Panc1 (cell line): ENCODE results near the gene ZFYVE21. TPM values are rescaled to one million over a fixed set of nuclear protein-coding genes. Genes with fewer than 3 reads are reported as not detected.

Source experiments
- ATAC-seq: fragments of 200-7000 bp; cut with Tn5 transposase; 2 replicates; pipeline ENCODE4 v1.9.1; 2020; ENCODE audit warnings: mild to moderate bottlenecking, moderate library complexity
- BruUV-seq: library from RNA; stranded (reverse); fragments of 400-500 nt; replicated peaks from 2 replicates; lab custom pipeline; 2021; lab: Mats Ljungman, UMichigan
- CTCF ChIA-PET: fragments of 300-600 bp; sonication (Branson Sonifier 250); formaldehyde crosslinking; loops from one replicate; lab custom pipeline; 2022; ENCODE audit warnings: antibody characterized with exemption; lab: Charles Lee
- POLR2A ChIA-PET: fragments of 300-600 bp; sonication (Branson Sonifier 250); formaldehyde crosslinking; loops from one replicate; lab custom pipeline; 2022; ENCODE audit warnings: antibody characterized with exemption; lab: Charles Lee
- DNase-seq: peaks from one replicate; pipeline ENCODE4 v3.0.0-alpha.2; 2010; ENCODE audit warnings: low read depth, low spot score
- H3K27ac ChIP-seq: 2 replicates; pipeline ENCODE4 v1.5.1; 2011; ENCODE audit warnings: mild to moderate bottlenecking, low read length, inconsistent platforms
- H3K27me3 ChIP-seq: fragments of 200-500 bp; sonication (Bioruptor generic); 2 replicates; pipeline ENCODE4 v1.6.0; 2014; ENCODE audit warnings: low read length, inconsistent platforms; ENCODE audit not compliant: control insufficient read depth, insufficient read depth
- H3K36me3 ChIP-seq: fragments of 200-500 bp; sonication (Bioruptor generic); 2 replicates; pipeline ENCODE4 v1.5.1; 2014; ENCODE audit warnings: inconsistent platforms, mild to moderate bottlenecking, low read length, moderate library complexity; ENCODE audit not compliant: control insufficient read depth, insufficient read depth
- H3K4me1 ChIP-seq: 2 replicates; pipeline ENCODE4 v1.5.1; 2011; ENCODE audit warnings: inconsistent platforms, mild to moderate bottlenecking, low read length, moderate library complexity; ENCODE audit not compliant: control insufficient read depth, insufficient read depth
- H3K4me3 ChIP-seq, 2 experiments: 2 replicates each; pipeline ENCODE4 v1.5.1; 2011 to 2012; ENCODE audit warnings: low read depth in 2 of 2, low read length in 2 of 2, mild to moderate bottlenecking in 2 of 2, inconsistent platforms in 1 of 2, moderate library complexity in 1 of 2
- H3K9me3 ChIP-seq: fragments of 200-500 bp; sonication (Bioruptor generic); 2 replicates; pipeline ENCODE4 v1.5.1; 2014; ENCODE audit warnings: low read depth, mild to moderate bottlenecking, inconsistent platforms, low read length, moderate library complexity; ENCODE audit not compliant: control insufficient read depth, insufficient read depth
- CTCF ChIP-seq: fragments of 450-650 bp; IDR thresholded peaks from 2 replicates; pipeline ENCODE4 v1.5.1; 2017; ENCODE audit warnings: mild to moderate bottlenecking
- POLR2AphosphoS5 ChIP-seq: IDR thresholded peaks from 2 replicates; pipeline ENCODE4 v1.6.1; 2012; ENCODE audit warnings: mild to moderate bottlenecking, low read depth, low read length, moderate library complexity
- REST ChIP-seq, 2 experiments: IDR thresholded peaks; 2 replicates each; pipeline ENCODE4 v1.6.1; 2011 to 2012; ENCODE audit warnings: low read depth in 2 of 2, control low read depth in 1 of 2, low read length in 1 of 2, mild to moderate bottlenecking in 1 of 2, moderate library complexity in 1 of 2; ENCODE audit not compliant: insufficient read depth in 1 of 2
- SIN3A ChIP-seq: IDR thresholded peaks from 2 replicates; pipeline ENCODE4 v1.6.1; 2012; ENCODE audit warnings: low read depth, mild to moderate bottlenecking, low read length, moderate library complexity, borderline replicate concordance; ENCODE audit not compliant: insufficient read depth
- TCF7L2 ChIP-seq: IDR thresholded peaks from 2 replicates; pipeline ENCODE4 v1.6.1; 2011; ENCODE audit warnings: mild to moderate bottlenecking, low read depth, low read length, inconsistent platforms
- in situ Hi-C: cut with HindIII; loops from 2 replicates; pipeline ENCODE4 v1.10.0; 2016; ENCODE audit warnings: low sequenced_read_pairs, low pct_unique_long_range_greater_than_20kb
- intact Hi-C: fragments of 100-400 bp; cut with micrococcal nuclease; formaldehyde crosslinking; loops from one replicate; pipeline ENCODE4 v1.10.0; 2022; ENCODE audit not compliant: unreplicated experiment
- total RNA-seq: library from RNA; stranded (reverse); gene quantifications from one replicate; pipeline ENCODE4 v1.2.1, GENCODE V29; 2021; ENCODE audit not compliant: unreplicated experiment

The ZFYVE21 gene
- total RNA-seq, 1 experiment from 2014 or later = 41.8 TPM

GRCh38 chr14:103765526-103765925 is 49.9 kb downstream of the ZFYVE21 start:
- H3K4me1 ChIP-seq = no peaks in the 10 kb centered on the region
- no peak overlapping the region for H3K27ac ChIP-seq
- TF ChIP-seq POLR2AphosphoS5 = no peak
- TF ChIP-seq TCF7L2 = no peak
- no peak for TF ChIP-seq REST (IDR thresholded peaks at IDR 0.05; ENCODE audit: insufficient read depth in 1 of 2, low read depth in 2 of 2, low read length in 1 of 2)
- TF ChIP-seq CTCF = no peak
- CTCF ChIA-PET = no interaction called here
- in situ Hi-C loops (no loop called here), intact Hi-C loops (no loop called here)
- no peaks in the 10 kb centered on the region for H3K27me3 ChIP-seq
- no peaks in the 10 kb centered on the region for H3K9me3 ChIP-seq
- ATAC-seq = no peak
- H3K4me3 ChIP-seq = no peak overlapping the region
- H3K36me3 ChIP-seq = no peaks in the 10 kb centered on the region
- DNase-seq = no peak
- no TSS peak for BruUV-seq
- POLR2A ChIA-PET = no interaction called here

- H3K27me3 ChIP-seq = no peaks in the 10 kb centered on the region
- ATAC-seq (no peak), DNase-seq (no peak)
- no peaks in the 10 kb centered on the region for H3K36me3 ChIP-seq
- POLR2A ChIA-PET = no interaction called here
- H3K9me3 ChIP-seq = no peaks in the 10 kb centered on the region
- CTCF ChIA-PET = no interaction called here
- in situ Hi-C loops = no loop called here
- TF ChIP-seq CTCF = no peak
- no peak for TF ChIP-seq REST (IDR thresholded peaks at IDR 0.05; ENCODE audit: insufficient read depth in 1 of 2, low read depth in 2 of 2, low read length in 1 of 2)
- TF ChIP-seq SIN3A = no peak
- no peak for TF ChIP-seq POLR2AphosphoS5
- TF ChIP-seq TCF7L2 = no peak
- H3K27ac ChIP-seq = no peak overlapping the region
- intact Hi-C loops = no loop called here
- no peak overlapping the region for H3K4me3 ChIP-seq
- H3K4me1 ChIP-seq = no peaks in the 10 kb centered on the region
- BruUV-seq = no TSS peak
Observed at GRCh38 chr14:103767336-103767894, 51.8 kb downstream of the ZFYVE21 start.
